ENCODE measurements around the gene BMERB1. TPM values are rescaled to one million over a fixed set of nuclear protein-coding genes. Genes with fewer than 3 reads are reported as not detected.
"Not testable (repeated sequence)": the region's sequence is repeated elsewhere in the genome, so short reads cannot be mapped to it uniquely, and the experiment has no call there.

BMERB1 gene
- total and polyA plus RNA-seq, 3 experiments from 2014 or later, result 4.8 to 13.6 (median 13.1) TPM

DNA sequence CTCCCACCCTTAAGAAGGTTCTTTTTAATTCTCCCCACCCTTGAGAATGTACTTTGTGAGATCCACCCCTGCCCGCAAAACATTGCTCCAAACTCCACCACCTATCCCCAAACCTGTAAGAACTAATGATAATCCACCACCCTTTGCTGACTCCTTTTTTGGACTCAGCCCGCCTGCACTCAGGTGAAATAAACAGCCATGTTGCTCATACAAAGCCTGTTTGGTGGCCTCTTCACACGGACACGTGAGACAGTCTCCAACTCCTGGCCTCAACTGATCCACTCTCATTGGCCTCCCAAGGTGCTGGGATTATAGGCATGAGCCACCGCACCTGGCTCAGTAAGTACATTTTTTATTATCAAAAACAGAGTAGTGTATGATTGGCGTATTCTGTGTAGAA lies 24.9 kb upstream of the BMERB1 start:
- H3K9me3 Mint-ChIP-seq; H3K4me1 Mint-ChIP-seq; H3K4me1 ChIP-seq (ENCODE audit: insufficient read depth, low read length); H3K4me3 Mint-ChIP-seq; H3K9me3 ChIP-seq (ENCODE audit: low read length); H3K36me3 ChIP-seq (ENCODE audit: insufficient read depth, low read length); H3K4me3 ChIP-seq (ENCODE audit: low read length); DNase-seq; H3K27me3 Mint-ChIP-seq; H3K36me3 Mint-ChIP-seq; CTCF ChIA-PET; H3K27ac Mint-ChIP-seq; POLR2A ChIA-PET; H3K27ac ChIP-seq (ENCODE audit: low read depth, low read length); H3K27me3 ChIP-seq (ENCODE audit: insufficient read depth, low read length, poor library complexity, severe bottlenecking): not testable (repeated sequence)

DNA sequence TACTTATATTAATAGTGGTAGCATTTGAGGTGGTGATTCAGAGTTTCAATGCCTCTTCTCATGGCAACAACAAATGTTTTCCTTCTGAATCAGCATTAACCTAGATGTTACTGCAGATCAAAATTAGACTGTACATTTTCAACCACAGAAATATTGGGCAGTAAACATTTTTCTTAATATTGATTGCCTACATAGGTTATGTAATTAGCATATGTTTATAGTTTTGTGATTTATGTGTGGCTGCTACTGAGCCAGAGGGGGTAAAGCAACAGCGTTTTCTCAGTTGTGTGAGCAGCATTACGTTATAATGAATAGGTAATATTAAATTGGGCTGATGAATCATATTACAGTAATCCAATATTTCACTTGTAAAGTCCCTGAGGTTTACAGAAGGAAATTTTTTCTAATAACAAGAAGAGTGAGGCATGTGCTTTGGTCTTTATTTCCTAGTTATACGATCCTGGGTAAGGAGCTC lies 18.8 kb upstream of the BMERB1 start:
- CTCF ChIA-PET, result no interaction called here
- POLR2A ChIA-PET, result no interaction called here
- peaks cover 8 to 11% of the 10 kb centered on the region in 2 donors for H3K27me3 Mint-ChIP-seq

DNA sequence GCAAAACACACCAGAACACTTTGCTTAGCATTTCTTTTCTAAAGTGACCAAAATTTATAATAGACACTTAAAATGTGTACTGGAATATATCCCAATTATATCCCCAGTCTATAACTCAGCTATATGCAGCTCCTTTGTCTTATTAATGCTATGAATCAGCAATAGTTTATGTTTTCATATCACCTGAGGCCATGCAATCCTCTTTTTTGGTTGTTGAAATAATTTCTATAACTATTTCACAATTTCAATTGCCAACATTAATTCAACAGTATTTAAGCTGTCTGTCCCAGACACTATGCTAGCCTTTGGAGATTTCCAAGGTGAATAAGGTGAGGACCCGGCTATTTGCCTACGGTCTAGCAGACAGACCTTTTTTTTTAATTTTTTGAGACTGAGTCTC lies 17.2 kb upstream of the BMERB1 start:
- no peaks in the 10 kb centered on the region for H3K9me3 ChIP-seq (ENCODE audit: low read length)
- no peak overlapping the region for H3K4me3 ChIP-seq (ENCODE audit: low read length)
- no peak overlapping the region for H3K4me3 Mint-ChIP-seq
- no peaks in the 10 kb centered on the region for H3K9me3 Mint-ChIP-seq
- no peaks in the 10 kb centered on the region for H3K4me1 ChIP-seq (ENCODE audit: insufficient read depth, low read length)
- no peaks in the 10 kb centered on the region for H3K4me1 Mint-ChIP-seq
- no peak overlapping the region for H3K27ac Mint-ChIP-seq
- H3K27me3 Mint-ChIP-seq, result peaks cover 8 to 11% of the 10 kb centered on the region in 2 donors
- H3K27me3 ChIP-seq (ENCODE audit: insufficient read depth, low read length, poor library complexity, severe bottlenecking), result no peaks in the 10 kb centered on the region
- ChIA-PET POLR2A (no interaction called here), CTCF (no interaction called here)
- DNase-seq, result no peak
- no peak overlapping the region for H3K27ac ChIP-seq (ENCODE audit: low read depth, low read length)
- H3K36me3 ChIP-seq (ENCODE audit: insufficient read depth, low read length), result no peaks in the 10 kb centered on the region
- no peaks in the 10 kb centered on the region for H3K36me3 Mint-ChIP-seq

More for the DNA sequence above, 18.8 kb upstream of the BMERB1 start:
- H3K27ac Mint-ChIP-seq, result no peak overlapping the region
- H3K4me1 ChIP-seq (ENCODE audit: insufficient read depth, low read length), result no peaks in the 10 kb centered on the region
- H3K36me3 ChIP-seq (ENCODE audit: insufficient read depth, low read length), result no peaks in the 10 kb centered on the region
- no peak overlapping the region for H3K4me3 ChIP-seq (ENCODE audit: low read length)
- no peaks in the 10 kb centered on the region for H3K4me1 Mint-ChIP-seq
- no peaks in the 10 kb centered on the region for H3K27me3 ChIP-seq (ENCODE audit: insufficient read depth, low read length, poor library complexity, severe bottlenecking)
- DNase-seq, result no peak
- H3K36me3 Mint-ChIP-seq, result no peaks in the 10 kb centered on the region
- no peak overlapping the region for H3K4me3 Mint-ChIP-seq
- H3K27ac ChIP-seq (ENCODE audit: low read depth, low read length), result no peak overlapping the region
- no peaks in the 10 kb centered on the region for H3K9me3 ChIP-seq (ENCODE audit: low read length)
- no peaks in the 10 kb centered on the region for H3K9me3 Mint-ChIP-seq

DNA sequence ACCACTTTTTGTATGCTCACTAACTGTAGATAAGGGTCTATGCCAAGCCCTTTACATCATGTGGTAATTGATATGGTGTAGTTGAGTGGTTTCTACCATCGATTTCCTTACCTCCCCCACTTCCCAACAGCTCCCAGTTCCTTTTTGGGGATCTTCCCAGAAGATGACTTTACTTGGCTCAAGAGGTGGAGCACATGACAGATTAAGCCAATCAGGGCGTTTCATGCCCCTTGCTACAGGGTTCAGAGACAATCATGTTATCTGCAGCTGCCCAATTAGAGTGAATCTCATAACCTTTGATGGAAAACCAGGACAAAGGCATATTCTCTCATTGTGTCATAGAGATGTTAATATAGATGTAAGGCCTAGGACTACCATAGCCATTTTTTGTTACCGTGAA lies 16.2 kb upstream of the BMERB1 start:
- no peak overlapping the region for H3K27ac ChIP-seq (ENCODE audit: low read depth, low read length)
- DNase-seq, result no peak
- Mint-ChIP-seq H3K36me3 (no peaks in the 10 kb centered on the region), H3K4me1 (no peaks in the 10 kb centered on the region), H3K9me3 (no peaks in the 10 kb centered on the region), H3K27ac (no peak overlapping the region), H3K27me3 (peaks cover 8 to 17% of the 10 kb centered on the region in 2 donors), H3K4me3 (no peak overlapping the region)
- CTCF ChIA-PET, result interaction anchor here (1.5 kb wide), 1 partner anchor 10 kb away, joined by 4 read pairs; no protein-coding TSS in a partner anchor
- no peaks in the 10 kb centered on the region for H3K27me3 ChIP-seq (ENCODE audit: insufficient read depth, low read length, poor library complexity, severe bottlenecking)
- no peaks in the 10 kb centered on the region for H3K36me3 ChIP-seq (ENCODE audit: insufficient read depth, low read length)
- no peaks in the 10 kb centered on the region for H3K4me1 ChIP-seq (ENCODE audit: insufficient read depth, low read length)
- POLR2A ChIA-PET, result no interaction called here
- no peaks in the 10 kb centered on the region for H3K9me3 ChIP-seq (ENCODE audit: low read length)
- H3K4me3 ChIP-seq (ENCODE audit: low read length), result no peak overlapping the region

DNA sequence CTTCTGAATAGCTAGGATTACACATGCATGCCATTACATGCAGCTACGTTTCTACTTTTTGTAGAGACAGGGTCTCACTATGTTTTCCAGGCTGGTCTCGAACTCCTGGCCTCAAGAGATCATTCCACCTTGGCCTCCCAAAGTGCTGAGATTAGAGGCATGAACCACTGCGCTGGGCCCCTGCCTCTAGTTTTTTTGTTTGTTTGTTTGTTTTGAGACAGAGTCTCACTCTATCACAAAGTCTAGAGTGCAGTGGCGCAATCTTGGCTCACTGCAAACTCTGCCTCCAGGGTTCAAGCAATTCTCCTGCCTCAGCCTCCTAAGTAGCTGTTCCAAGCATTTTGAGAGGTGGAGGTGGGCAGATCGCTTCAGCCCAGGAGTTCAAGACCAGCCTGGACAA lies 12.7 kb upstream of the BMERB1 start:
- H3K36me3 ChIP-seq (ENCODE audit: insufficient read depth, low read length); H3K4me1 Mint-ChIP-seq; H3K27me3 ChIP-seq (ENCODE audit: insufficient read depth, low read length, poor library complexity, severe bottlenecking); DNase-seq; H3K27ac Mint-ChIP-seq; CTCF ChIA-PET; H3K9me3 Mint-ChIP-seq; H3K4me3 ChIP-seq (ENCODE audit: low read length); H3K9me3 ChIP-seq (ENCODE audit: low read length); H3K36me3 Mint-ChIP-seq; POLR2A ChIA-PET; H3K4me1 ChIP-seq (ENCODE audit: insufficient read depth, low read length); H3K27ac ChIP-seq (ENCODE audit: low read depth, low read length): not testable (repeated sequence)
- Mint-ChIP-seq H3K4me3 (peak overlapping the region in 1 of 7 donors; percentile 10), H3K27me3 (peaks cover 10 to 21% of the 10 kb centered on the region in 2 donors)

DNA sequence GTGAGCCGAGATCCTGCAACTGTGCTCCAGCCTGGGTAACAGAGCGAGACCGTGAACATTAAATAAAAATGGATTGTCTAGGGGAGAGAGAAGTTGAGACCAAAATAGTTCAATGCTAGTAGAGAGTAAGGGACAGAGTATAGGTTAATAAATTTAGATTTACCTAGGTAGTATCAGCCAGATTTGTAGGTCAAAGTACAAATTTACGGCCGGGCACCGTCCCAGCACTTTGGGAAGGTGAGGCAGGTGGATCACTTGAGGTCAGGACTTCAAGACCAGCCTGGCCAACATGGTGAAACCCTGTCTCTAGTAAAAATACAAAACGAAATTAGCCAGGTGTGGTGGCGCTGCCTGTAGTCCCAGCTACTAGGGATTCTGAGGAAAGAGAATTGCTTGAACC lies 12.2 kb upstream of the BMERB1 start:
- POLR2A ChIA-PET, result no interaction called here
- no peaks in the 10 kb centered on the region for H3K27me3 ChIP-seq (ENCODE audit: insufficient read depth, low read length, poor library complexity, severe bottlenecking)

DNA sequence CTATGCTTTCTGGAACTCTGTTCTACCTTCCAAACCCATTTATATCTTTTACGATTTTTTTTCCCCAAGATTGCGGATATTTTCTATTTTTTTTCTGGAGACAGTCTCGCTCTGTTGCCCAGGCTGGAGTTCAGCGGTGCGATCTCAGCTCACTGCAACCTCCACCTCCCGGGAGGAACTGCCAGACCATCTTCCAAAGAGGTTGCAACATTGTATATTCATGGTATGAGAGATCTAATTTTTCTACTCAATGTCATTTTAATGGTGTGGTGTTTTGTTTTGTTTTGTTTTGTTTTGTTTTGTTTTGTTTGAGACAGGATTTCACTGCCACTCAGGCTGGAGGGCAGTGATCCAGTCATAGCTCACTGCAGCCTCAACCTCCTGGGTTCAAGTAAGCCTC lies 8.5 kb upstream of the BMERB1 start:
- no peaks in the 10 kb centered on the region for H3K4me1 ChIP-seq (ENCODE audit: insufficient read depth, low read length)
- ChIA-PET CTCF (interaction anchor here (1.3 to 2.2 kb wide), 3 partner anchors 19 to 279 kb away, joined by 4 to 5 read pairs (median 4); partner anchors contain the start of gene MARF1), POLR2A (no interaction called here)
- Mint-ChIP-seq H3K4me1 (peaks cover 0 to 3% (median 2%) of the 10 kb centered on the region in 3 donors), H3K27ac (no peak overlapping the region), H3K4me3 (no peak overlapping the region), H3K36me3 (no peaks in the 10 kb centered on the region), H3K27me3 (peaks cover 9 to 18% of the 10 kb centered on the region in 2 donors), H3K9me3 (no peaks in the 10 kb centered on the region)
- no peaks in the 10 kb centered on the region for H3K9me3 ChIP-seq (ENCODE audit: low read length)
- H3K27ac ChIP-seq (ENCODE audit: low read depth, low read length), result no peak overlapping the region
- DNase-seq, result no peak
- no peak overlapping the region for H3K4me3 ChIP-seq (ENCODE audit: low read length)
- no peaks in the 10 kb centered on the region for H3K27me3 ChIP-seq (ENCODE audit: insufficient read depth, low read length, poor library complexity, severe bottlenecking)
- no peaks in the 10 kb centered on the region for H3K36me3 ChIP-seq (ENCODE audit: insufficient read depth, low read length)

More for the DNA sequence above, 12.2 kb upstream of the BMERB1 start:
- no peak overlapping the region for H3K4me3 Mint-ChIP-seq
- no peaks in the 10 kb centered on the region for H3K36me3 ChIP-seq (ENCODE audit: insufficient read depth, low read length)
- DNase-seq, result no peak
- no peaks in the 10 kb centered on the region for H3K4me1 ChIP-seq (ENCODE audit: insufficient read depth, low read length)
- H3K27ac ChIP-seq (ENCODE audit: low read depth, low read length), result no peak overlapping the region
- H3K27ac Mint-ChIP-seq, result no peak overlapping the region
- H3K4me3 ChIP-seq (ENCODE audit: low read length), result no peak overlapping the region
- peaks cover 12 to 21% of the 10 kb centered on the region in 2 donors for H3K27me3 Mint-ChIP-seq
- no peaks in the 10 kb centered on the region for H3K9me3 Mint-ChIP-seq
- no peaks in the 10 kb centered on the region for H3K9me3 ChIP-seq (ENCODE audit: low read length)
- no peaks in the 10 kb centered on the region for H3K4me1 Mint-ChIP-seq
- CTCF ChIA-PET, result no interaction called here
- no peaks in the 10 kb centered on the region for H3K36me3 Mint-ChIP-seq

DNA sequence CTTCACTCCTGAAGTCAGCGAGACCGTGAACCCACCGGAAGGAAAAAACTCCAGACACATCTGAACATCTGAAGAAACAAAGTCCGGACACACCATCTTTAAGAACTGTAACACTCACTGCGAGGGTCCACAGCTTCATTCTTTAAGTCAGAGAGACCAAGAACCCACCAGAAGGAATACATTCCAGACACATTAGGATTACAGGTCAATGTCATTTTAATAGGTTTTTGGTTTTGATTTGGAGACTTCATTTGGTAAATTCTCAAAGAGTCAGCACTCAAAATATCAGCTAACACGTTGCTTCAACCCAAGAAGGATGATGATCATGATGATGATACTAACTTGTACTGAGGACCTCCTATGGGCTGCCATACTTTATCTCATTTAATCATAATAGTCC lies 7.6 kb upstream of the BMERB1 start:
- no peaks in the 10 kb centered on the region for H3K4me1 ChIP-seq (ENCODE audit: insufficient read depth, low read length)
- H3K4me3 ChIP-seq (ENCODE audit: low read length), result no peak overlapping the region
- H3K4me1 Mint-ChIP-seq, result peaks cover 0 to 3% (median 2%) of the 10 kb centered on the region in 3 donors
- H3K27ac Mint-ChIP-seq, result no peak overlapping the region
- H3K9me3 ChIP-seq (ENCODE audit: low read length), result no peaks in the 10 kb centered on the region
- peaks cover 7 to 18% of the 10 kb centered on the region in 2 donors for H3K27me3 Mint-ChIP-seq
- no peaks in the 10 kb centered on the region for H3K27me3 ChIP-seq (ENCODE audit: insufficient read depth, low read length, poor library complexity, severe bottlenecking)
- no peak overlapping the region for H3K27ac ChIP-seq (ENCODE audit: low read depth, low read length)
- H3K36me3 ChIP-seq (ENCODE audit: insufficient read depth, low read length), result no peaks in the 10 kb centered on the region
- no peaks in the 10 kb centered on the region for H3K36me3 Mint-ChIP-seq
- ChIA-PET POLR2A (no interaction called here), CTCF (interaction anchor here (1.3 to 2.2 kb wide), 4 partner anchors 18 to 280 kb away, joined by 3 to 11 read pairs (median 4); partner anchors contain the start of gene MARF1)
- H3K9me3 Mint-ChIP-seq, result no peaks in the 10 kb centered on the region
- no peak overlapping the region for H3K4me3 Mint-ChIP-seq
- no peak for DNase-seq
